Peyer's patch (tissue), 4 donors: ENCODE results near the gene KRT77. TPM values are rescaled to one million over a fixed set of nuclear protein-coding genes. Genes with fewer than 3 reads are reported as not detected.

Experiments
- DNase-seq, 3 donors: peaks; one replicate each; pipeline ENCODE4 v3.0.0-alpha.2; 2017 to 2019
- H3K27ac ChIP-seq, 4 donors: fragments of 200-600 bp; sonication (generic); one replicate each; pipeline ENCODE4 v1.5.1; 2016 to 2019
- H3K27me3 ChIP-seq, 2 donors: fragments of 200-600 bp; sonication (generic); one replicate each; pipeline ENCODE4 v1.5.1; 2019
- H3K36me3 ChIP-seq, 3 donors: fragments of 200-600 bp; sonication (generic); one replicate each; pipeline ENCODE4 v1.5.1; 2016 to 2019
- H3K4me1 ChIP-seq, 4 donors: fragments of 200-600 bp; sonication (generic); one replicate each; pipeline ENCODE4 v1.5.1; 2016 to 2019
- H3K4me3 ChIP-seq, 4 donors: fragments of 200-600 bp; sonication (generic); 1 replicate in 3 of 4; 2 replicates in 1 of 4; pipeline ENCODE4 v1.5.1; 2016 to 2019; ENCODE audit warnings: mild to moderate bottlenecking in 1 of 4
- H3K9me3 ChIP-seq, 4 donors: fragments of 200-600 bp; sonication (generic); one replicate each; pipeline ENCODE4 v1.5.1; 2016 to 2019; ENCODE audit warnings: mild to moderate bottlenecking in 1 of 4
- CTCF ChIP-seq, 6 experiments: fragments of 450-650 bp in 4 of 6; fragments of 200-600 bp in 2 of 6; sonication (generic) in 1 of 6; IDR thresholded peaks; one replicate each; pipeline ENCODE4 v1.5.1; 2017 to 2019; ENCODE audit warnings: antibody characterized with exemption in 6 of 6, mild to moderate bottlenecking in 3 of 6, moderate library complexity in 1 of 6
- POLR2A ChIP-seq, 2 donors: fragments of 450-650 bp; IDR thresholded peaks; one replicate each; pipeline ENCODE4 v1.5.1; 2017; ENCODE audit warnings: antibody characterized with exemption in 2 of 2, mild to moderate bottlenecking in 2 of 2, moderate library complexity in 2 of 2
- total RNA-seq, 4 donors: library from RNA; depleted of rRNA; stranded (reverse); fragments of >200 nt; gene quantifications; one replicate each; pipeline ENCODE4 v1.1.0, GENCODE V29; 2016

Gene KRT77
- total RNA-seq, 4 donors from 2014 or later, result not detected

DNA sequence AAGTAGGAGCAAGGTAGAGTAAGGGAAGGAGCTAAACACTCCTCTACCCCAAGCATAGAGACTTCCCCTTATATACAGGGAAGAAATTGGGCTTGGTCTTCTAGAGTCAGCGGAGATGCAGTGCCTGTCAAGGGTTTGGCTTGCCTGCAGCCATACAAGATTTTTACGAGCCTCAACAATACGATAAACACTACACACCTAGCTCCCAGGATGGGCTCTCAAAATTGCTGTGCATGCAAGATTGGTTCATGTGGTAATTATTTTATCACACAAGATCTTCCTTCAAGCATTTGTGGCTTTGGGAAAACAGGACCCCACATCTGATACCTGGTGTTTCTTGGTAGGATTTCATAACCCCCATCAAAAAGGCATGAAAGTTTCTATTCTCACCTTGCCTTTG, 23.0 kb downstream of the KRT77 start, which contains the start of gene KRT1:
KRT1 (minus strand) TSS at position 45 of the 400 bp plus-strand sequence. CDS start 59 bp downstream, outside the sequence.
- no peaks in the 10 kb centered on the region for H3K36me3 ChIP-seq
- no peak within 1 kb of the TSS for H3K27ac ChIP-seq
- H3K9me3 ChIP-seq, result no peaks in the 10 kb centered on the region
- no peak for TF ChIP-seq POLR2A (IDR thresholded peaks at IDR 0.05)
- TF ChIP-seq CTCF (IDR thresholded peaks at IDR 0.05), result no peak
- no peaks in the 10 kb centered on the region for H3K27me3 ChIP-seq
- no peak within 1 kb of the TSS for H3K4me3 ChIP-seq
- no peak for DNase-seq
- peaks cover 0 to under 1% (median 0%) of the 10 kb centered on the region in 4 donors for H3K4me1 ChIP-seq

- Histone ChIP-seq H3K27me3 (no peaks in the 10 kb centered on the region), H3K4me1 (no peaks in the 10 kb centered on the region), H3K36me3 (no peaks in the 10 kb centered on the region), H3K27ac (no peak overlapping the region), H3K4me3 (no peak overlapping the region), H3K9me3 (no peaks in the 10 kb centered on the region)
- DNase-seq, result no peak
- TF ChIP-seq CTCF (IDR thresholded peaks at IDR 0.05), result no peak
- no peak for TF ChIP-seq POLR2A (IDR thresholded peaks at IDR 0.05)
Measured at GRCh38 chr12:52679875-52680274, 23.4 kb downstream of the KRT77 start.

DNA sequence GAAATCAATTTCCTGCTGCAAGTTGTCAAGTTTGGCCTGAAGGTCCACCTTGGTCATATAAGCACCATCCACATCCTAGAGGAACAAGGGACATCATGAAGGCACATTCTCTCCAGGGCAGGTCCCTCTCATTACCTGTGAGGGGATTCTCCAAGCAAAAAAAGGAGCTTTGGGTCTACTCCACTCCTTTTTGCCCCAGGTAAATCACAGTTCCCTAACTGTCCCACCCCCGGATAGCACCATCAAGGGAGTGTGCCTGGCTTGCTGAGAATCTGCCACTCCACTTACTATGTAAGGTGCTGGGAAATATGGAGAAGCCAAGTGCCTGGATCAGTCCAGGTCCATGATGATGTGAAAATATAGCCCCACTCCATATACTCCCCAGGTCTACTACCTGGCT, 25.7 kb downstream of the KRT77 start:
- no peaks in the 10 kb centered on the region for H3K9me3 ChIP-seq
- no peak overlapping the region for H3K4me3 ChIP-seq
- no peaks in the 10 kb centered on the region for H3K36me3 ChIP-seq
- no peak for TF ChIP-seq CTCF (IDR thresholded peaks at IDR 0.05)
- TF ChIP-seq POLR2A (IDR thresholded peaks at IDR 0.05), result no peak
- H3K4me1 ChIP-seq, result no peaks in the 10 kb centered on the region
- H3K27me3 ChIP-seq, result no peaks in the 10 kb centered on the region
- no peak for DNase-seq
- H3K27ac ChIP-seq, result no peak overlapping the region

DNA sequence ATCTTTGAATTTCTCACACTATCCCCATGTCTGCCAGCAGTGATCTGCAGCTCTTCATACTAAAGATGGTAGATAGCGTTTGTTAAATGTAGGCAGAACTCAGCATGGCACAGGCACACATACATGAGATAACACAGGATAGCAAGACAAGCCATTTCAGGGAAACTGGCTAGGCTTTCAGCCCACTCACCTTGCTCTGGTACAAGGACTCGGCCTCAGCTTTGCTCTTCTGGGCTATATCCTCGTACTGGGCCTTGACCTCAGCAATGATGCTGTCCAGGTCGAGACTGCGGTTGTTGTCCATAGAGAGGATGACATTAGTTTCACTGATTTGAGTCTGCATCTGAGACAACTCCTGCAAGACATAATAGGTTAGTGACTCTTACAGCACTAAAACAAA, 26.2 kb downstream of the KRT77 start:
- no peaks in the 10 kb centered on the region for H3K27me3 ChIP-seq

GRCh38 chr12:52676163-52676562, 27.2 kb downstream of the KRT77 start:
- DNase-seq, result no peak
- Histone ChIP-seq H3K4me1 (no peaks in the 10 kb centered on the region), H3K9me3 (no peaks in the 10 kb centered on the region), H3K27me3 (no peaks in the 10 kb centered on the region), H3K36me3 (no peaks in the 10 kb centered on the region), H3K27ac (no peak overlapping the region), H3K4me3 (no peak overlapping the region)
- TF ChIP-seq POLR2A (IDR thresholded peaks at IDR 0.05), result no peak
- no peak for TF ChIP-seq CTCF (IDR thresholded peaks at IDR 0.05)

More for the DNA sequence above, 26.2 kb downstream of the KRT77 start:
- no peak overlapping the region for H3K4me3 ChIP-seq
- no peaks in the 10 kb centered on the region for H3K36me3 ChIP-seq
- no peaks in the 10 kb centered on the region for H3K9me3 ChIP-seq
- no peaks in the 10 kb centered on the region for H3K4me1 ChIP-seq
- TF ChIP-seq CTCF (IDR thresholded peaks at IDR 0.05), result no peak
- no peak for TF ChIP-seq POLR2A (IDR thresholded peaks at IDR 0.05)
- H3K27ac ChIP-seq, result no peak overlapping the region
- no peak for DNase-seq

DNA sequence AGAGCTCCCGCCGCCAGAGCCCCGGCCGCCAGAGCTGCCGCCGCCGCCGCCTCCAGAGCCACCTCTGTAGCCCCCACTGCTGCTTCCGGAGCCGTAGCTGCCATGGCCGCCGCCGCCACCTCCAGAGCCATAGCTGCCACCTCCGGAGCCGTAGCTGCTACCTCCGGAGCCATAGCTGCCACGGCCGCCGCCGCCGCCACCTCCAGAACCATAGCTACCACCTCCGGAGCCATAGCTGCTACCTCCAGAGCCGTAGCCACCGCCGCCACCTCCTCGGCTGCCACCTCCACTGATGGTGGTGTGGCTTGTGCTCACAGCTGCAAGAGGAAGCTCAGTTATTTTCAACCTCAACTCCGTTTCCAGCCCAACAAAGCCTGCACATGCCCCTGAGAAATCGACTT, 28.0 kb downstream of the KRT77 start:
- no peak for DNase-seq
- no peaks in the 10 kb centered on the region for H3K36me3 ChIP-seq
- H3K4me3 ChIP-seq, result no peak overlapping the region
- H3K9me3 ChIP-seq, result no peaks in the 10 kb centered on the region
- no peaks in the 10 kb centered on the region for H3K4me1 ChIP-seq
- TF ChIP-seq CTCF (IDR thresholded peaks at IDR 0.05) (no peak), POLR2A (IDR thresholded peaks at IDR 0.05) (no peak)
- no peaks in the 10 kb centered on the region for H3K27me3 ChIP-seq
- H3K27ac ChIP-seq, result no peak overlapping the region
